Fibroblast of skin of abdomen (primary cell): Measurements from ENCODE around the gene PDYN. TPM values are rescaled to one million over a fixed set of nuclear protein-coding genes. Genes with fewer than 3 reads are reported as not detected.
"Not testable (repeated sequence)": the region's sequence is repeated elsewhere in the genome, so short reads cannot be mapped to it uniquely, and the experiment has no call there.

Experiments used
- DNase-seq: peaks from one replicate; pipeline ENCODE4 v3.0.0-alpha.2; 2013
- polyA plus RNA-seq, 2 experiments: library from polyadenylated mRNA; unstranded; fragments of 120-200 nt; gene quantifications; one replicate each; pipeline ENCODE4 v1.2.1, GENCODE V29; 2013; ENCODE audit not compliant: insufficient read length in 2 of 2

Gene PDYN
- not detected for polyA plus RNA-seq (2013, experiment 1 of 2; ENCODE audit: insufficient read length)
- not detected for polyA plus RNA-seq (2013, experiment 2 of 2; ENCODE audit: insufficient read length)

DNA sequence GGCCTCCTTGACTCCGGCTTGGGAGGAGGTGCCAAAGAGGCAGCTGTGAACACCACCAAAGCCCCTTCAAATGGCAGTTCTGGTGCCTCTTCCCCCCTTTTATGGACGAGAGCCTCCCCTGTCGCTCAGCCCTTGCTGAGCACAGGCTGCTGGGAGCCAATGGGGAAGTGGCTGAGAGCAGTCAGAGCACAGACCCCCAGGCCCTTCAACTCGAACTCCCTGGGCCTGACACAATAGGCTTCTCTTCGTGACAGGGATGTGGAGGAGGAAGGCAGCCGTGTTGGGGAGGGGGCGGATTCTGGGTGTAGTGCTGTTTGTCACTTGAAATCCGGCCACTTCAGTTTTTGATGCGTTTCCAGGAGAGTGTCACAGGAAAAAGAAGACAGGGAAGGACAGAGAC lies at the start of gene PDYN:
Gene PDYN, minus strand, starts transcription at position 73 of the 400 bp plus-strand sequence. CDS start 10,974 bp downstream, outside the sequence.
- no peak for DNase-seq

DNA sequence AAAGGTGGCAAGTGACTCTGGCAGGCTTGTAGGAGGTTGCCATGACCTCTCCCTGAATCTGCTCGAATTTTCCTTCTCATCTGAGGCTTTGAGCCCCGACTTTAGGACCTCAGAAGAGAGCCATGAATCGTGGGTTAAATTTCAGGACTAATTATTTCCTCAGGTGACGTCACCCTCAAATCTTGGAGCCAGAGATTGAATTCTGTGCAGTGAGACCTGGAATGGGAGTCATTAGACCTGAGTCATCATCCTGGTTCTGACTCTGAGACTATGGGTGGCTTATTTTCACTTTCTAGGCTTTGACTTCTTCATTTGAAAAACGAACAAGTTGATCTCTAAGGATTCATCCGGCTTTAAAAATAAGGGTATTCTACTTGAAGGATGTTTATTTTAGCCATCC lies 48.5 kb upstream of the PDYN start:
- peak; percentile 39 for DNase-seq

DNA sequence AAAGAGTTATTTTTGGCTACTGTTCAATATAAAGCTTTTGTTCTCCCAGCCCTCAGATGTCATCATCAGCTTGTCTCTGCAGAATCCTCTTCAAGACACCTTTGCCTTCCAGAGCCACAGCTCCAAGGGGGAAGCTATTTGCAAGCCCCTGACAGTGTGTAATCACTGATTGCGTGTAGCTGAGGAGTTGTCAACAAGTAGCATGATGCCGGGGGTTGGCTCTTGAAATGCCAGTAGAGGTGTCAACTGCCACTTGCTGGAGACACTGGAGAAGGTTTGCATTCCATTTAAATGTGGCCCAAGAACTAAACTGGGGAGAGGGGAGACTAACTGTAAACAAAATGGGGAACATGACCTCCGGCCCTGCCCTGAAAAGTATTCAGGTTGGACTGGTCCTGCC lies 44.3 kb upstream of the PDYN start:
- no peak for DNase-seq

DNA sequence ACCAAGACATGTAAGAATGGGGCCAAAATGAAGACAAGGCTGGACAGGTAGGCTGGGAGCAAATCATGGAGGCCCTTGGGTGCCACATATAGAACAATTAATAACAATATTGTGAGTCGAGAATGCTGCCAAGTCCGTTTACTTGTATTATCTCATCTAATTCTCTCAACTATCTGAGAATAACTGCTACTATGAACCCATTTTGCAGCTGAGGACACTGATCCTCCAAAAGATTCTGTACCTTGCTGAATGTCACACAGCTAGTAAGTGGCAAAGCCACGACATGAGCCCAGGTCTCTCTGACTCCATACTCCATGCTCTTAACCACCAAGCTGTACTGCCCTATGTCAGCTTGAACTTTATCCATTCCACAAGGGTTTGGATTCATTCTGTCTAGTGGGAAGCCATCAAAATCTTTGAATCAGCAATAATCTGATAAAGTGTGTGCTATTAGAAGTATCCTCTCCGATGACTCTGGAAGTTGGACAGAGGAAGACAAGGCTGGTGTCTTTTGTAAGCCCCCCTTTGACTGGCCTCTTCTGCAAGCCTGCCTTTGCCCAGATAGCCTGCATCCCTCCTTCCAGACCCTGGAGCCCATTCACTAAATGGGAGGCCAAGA lies 43.5 kb upstream of the PDYN start:
- DNase-seq = no peak

DNA sequence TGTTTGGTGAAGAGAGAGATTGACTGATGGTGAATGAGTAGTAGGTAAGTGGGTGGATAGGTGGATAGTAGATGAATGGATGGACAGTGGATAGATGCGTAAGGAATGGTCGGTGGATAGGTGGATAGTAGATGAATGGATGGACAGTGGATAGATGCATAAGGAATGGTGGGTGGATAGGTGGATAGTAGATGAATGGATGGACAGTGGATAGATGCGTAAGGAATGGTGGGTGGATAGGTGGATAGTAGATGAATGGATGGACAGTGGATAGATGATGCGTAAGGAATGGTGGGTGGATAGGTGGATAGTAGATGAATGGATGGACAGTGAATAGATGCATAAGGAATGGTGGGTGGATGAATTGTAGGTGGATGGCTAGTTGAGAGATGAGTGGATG lies 42.5 kb upstream of the PDYN start:
- not testable (repeated sequence) for DNase-seq

DNA sequence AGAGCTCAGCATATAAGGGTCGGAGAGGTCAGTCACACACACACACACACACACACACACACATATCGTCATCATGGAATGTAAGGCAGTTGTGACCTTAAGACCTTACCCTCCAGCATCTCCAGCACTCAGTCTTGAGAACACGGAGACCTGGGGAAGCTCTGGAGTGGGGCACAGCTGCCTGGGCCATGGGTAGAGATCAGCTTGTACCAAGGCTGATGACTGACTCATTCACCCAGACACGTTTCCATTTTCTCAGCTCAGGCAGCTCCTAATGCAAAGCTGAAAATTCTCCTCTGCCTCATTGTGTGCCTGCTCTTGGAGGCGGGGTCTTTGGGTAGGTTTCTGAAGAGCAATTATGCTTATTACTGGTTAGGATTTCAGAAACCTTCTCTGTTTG lies 38.3 kb upstream of the PDYN start:
- DNase-seq = no peak

DNA sequence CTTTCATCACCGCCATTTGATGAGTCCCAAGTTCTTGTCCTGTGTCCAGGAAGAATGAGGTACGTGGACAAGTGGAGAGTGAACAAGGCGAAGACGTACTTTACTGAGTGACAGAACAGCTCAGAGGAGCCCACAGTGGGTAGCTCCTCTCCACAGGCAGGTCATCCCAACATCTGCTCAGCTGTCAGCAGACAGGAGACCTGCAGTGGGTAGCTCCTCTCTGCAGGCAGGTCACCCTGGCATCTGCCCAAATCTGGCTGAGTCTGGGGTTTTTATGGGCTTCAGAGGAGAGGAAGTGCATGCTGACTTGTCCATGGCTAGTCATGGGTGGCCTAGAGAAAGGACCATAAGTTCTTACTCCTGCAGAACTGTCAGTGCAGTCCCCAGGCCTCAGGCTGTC lies 32.7 kb upstream of the PDYN start:
- DNase-seq = no peak

DNA sequence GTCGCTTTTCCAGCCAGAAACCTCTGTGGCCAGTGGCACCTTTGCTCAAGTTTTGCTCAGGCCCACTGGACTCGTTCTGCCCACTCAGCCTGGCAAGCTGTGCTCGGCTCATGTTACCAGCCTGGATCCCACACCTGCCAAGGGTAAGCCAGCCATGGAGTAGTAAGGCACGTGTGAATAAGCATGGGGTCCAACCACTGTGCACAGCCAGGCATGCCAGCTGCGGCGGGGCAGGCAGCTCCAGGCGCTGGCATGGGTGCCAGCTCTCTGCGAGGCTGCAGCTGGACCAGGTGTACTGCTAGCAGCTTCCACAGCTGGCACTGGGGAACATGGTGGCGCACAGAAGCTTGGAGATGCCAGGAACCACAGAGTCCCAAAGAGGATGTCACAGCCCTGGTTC lies 32.1 kb upstream of the PDYN start:
- no peak for DNase-seq

DNA sequence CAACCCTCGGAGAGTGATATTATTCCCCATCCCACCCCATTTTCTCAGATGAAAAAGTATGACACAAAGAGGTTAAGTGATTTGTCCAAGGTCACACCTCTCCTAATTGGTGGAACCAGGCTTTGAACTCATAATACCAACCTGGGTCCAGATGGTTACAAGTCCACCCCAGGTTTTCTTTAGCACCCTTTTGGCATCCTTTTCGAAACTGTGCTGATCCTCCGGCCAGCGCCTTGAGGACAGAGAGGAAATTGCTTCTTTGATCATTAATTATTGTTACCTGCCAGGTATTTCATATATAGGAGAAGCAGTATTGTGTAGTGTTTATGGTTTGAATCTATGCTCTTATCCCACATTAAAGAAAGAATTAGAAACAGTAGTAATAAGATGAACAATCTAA lies 29.3 kb upstream of the PDYN start:
- no peak for DNase-seq

DNA sequence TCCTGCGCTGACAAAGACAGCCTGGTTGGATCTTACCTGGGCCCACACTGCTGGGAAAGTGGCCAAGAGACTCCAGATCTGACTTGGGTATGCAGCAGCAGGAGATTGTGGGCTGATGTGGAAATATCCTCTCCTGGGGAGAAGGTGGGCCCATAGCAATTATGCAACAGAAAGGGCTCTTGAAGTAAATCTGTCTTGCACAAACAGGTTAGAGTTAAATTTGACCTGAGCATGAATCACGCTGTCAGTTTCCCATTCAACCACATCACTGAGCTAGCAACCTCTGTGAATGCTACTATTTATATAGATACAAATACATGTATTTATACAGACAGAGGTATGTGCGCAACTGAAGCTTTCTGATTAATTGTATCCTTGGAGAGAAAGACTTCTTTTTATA lies 28.3 kb upstream of the PDYN start:
- no peak for DNase-seq

DNA sequence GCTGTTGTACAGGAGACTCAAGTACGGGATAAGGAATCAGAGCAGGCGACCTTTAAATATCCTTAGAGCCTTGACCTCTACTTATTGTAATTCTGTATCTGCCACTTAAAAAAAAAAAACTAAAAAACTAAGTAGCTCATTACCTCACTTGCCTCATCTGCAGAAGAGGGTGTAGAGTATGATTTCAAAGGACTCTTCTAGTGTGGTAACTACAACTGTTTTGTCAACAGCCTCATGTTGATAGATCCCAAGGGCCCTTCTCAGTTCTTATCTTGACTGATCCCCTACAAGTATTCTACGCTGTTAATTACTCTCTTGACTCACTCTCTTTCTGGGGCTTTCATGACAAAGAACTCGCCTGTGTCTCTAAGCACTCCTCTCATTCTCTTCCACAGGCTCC lies 16.7 kb upstream of the PDYN start:
- no peak for DNase-seq

DNA sequence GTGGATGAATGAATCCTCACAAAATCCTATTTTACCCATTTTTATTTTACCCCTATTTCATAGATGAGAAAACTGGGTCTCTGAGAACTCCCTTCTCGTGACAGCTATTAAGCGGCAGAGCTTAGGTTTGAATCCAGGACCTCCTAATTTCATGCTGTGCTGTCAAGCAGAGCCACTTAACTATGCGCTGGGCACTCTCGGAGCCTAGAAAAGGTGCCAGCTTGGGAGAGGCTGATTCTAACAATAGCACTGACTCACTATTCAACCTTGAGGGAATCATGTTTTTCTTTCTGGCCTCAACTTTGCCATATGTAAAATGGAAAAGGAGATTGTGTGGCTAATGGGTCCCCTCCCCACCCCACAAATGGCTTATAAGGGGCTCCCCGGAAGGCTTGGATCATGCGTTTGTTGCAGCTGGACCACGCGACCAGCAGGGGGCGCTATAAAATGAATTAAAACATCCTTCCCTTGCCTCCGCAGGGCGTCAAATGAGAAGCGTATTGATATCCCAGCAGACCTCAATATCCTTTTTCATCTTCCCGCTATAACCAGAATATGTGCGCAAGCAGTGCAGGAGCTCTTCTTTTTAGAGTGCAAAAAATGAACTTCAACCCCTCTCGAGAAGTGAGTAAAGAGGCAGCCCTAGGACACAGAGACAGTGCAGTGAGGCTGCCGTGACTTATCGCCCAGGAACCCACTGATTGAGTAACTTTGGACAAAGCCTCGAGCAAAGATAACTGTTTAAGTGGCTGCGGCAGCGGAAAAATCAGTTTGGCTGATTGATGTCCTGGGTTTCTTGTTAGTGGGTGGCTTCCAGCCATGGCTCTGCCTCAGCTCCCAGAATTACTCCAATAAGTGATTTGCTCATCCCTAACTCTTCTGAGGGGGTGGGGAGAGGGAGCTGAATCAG lies 12.8 kb upstream of the PDYN start:
- peak; percentile 50 for DNase-seq

DNA sequence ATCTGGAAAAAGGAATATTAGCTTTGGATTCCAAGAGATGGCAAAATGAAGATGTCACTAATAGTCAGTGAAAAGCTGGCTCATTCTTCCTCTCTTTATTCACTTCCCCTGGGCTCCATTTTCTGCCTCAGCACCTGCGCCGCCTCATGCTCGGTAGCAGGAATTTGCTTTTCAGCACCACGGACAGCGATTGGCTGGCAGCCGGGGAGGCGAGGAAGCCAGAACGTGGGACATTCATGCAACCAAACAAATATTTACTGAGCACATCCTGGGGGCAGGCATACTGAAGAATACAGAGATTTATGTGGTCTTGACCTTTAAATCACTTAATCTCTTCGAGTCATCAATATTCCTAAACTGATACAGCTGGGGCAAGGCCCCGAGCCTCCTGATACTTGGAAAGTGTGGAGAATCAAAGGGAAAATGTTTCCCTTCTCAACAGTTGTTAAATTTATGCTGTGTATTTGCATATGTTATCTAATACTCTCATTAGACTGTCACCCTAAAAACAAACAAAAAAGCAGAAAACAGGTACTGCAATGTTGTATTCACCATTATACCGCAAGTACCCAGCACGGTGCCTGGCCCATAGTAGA lies 12.1 kb upstream of the PDYN start:
- DNase-seq = peak; percentile 52

DNA sequence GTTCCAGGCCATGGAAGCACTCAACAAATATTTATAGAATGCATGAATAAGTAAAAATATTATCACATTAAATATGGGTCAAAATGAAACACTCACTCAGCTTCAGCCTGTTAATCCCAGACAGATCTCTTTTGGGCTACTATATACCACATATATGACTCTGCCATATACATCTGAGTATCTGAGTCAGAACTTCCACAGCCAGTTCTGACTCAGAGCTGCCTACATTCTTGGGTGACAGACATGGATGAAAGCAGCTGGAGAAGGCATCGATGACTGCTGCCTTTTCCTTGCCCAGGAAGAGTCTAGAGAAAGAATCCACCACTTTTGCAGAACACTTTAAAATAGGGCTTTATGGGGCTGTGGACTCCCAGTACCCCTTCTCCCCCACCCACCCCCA lies 11.5 kb upstream of the PDYN start:
- DNase-seq = peak; percentile 35

DNA sequence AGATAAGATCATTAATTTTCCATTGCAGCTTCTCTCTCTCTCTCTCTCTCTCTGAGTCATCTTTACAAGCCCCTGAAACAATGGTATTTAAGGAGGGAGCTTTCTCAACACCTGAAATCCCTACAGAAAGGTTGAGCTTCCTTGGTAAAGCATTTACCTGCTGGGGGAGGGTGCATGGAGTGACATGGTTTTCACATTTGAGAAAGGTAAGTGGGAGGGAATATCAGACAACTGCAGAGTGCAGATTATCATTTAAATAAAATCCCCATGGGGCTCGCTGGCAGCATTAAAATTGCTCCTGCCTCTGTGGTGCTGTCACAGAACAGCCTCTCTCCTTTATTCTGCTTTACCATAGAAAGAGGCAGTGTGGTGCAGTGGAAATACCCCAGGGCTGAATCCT lies 10.3 kb upstream of the PDYN start:
- no peak for DNase-seq

DNA sequence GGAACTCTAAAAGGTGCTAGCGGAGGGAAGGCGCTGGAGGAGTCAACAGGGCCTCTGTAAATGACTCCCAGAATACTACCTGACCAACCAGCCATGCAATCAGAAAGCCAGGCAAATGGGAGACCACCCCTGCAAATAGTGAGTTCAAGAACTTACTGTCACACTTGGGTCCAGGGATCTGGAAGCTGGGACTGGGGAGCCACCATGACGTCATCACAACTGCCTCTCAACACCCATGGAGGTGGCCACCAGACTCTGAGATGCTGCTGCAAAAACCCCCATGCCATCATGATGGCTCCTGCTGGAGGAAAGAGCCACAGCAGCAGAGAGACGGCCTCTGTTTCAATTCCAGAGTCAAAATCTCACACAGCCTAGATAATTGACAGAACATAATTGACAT lies 8.5 kb upstream of the PDYN start:
- no peak for DNase-seq

DNA sequence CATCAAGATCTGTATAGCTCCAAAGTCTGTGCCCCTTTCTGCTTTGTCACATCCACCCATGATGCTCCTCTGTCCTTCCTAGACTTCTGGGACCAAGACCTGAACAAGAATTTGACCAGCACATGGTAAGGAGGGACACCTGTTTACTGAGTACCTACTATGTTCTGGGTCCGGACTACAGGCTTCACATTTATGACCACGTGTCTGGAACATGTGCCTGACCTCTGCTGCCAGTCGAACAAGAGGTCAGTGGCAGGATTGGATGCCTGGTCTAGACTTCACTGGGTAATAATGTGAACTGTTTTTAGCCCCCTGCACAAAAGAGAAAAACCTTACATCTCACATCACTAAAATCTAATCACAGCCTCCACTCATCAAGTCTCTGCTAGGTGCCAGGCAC lies 7.3 kb upstream of the PDYN start:
- DNase-seq = no peak

DNA sequence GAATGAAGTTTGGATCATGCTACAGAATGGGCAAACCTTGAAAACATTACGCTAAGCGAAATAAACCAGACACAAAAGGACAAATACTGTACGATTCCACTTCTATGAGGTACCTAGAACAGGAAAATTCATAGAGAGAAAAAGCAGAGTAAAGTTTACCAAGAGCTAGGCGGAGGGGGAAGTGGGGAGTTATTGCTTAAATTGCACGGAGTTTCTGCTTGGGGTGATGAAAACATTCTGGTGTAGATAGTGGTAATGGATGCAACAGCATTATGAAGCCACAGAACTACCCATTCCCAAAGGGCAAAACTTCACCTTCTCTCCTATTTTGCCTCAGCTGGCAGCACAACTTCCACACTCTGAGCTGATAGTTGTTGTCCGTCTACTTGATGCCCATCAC lies 6.4 kb upstream of the PDYN start:
- no peak for DNase-seq

DNA sequence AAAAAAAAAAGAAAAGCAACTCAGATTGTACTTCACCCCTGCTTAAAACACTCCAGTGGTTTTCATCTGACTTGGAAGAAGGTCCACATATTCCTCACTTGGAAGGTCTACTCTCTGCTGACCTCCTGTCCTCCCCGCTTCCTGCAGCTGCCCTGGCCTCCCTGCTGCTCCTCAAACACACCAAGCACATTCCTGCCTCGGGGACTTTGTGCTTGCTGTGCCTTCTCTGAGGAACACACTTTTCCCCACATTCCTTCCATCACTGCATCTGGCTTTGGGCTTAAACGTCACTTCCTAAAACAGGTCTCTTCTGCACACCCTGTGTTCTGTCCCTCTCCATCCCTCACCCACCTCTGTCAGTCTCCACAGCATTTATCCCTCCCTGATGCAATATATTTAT lies 4.9 kb upstream of the PDYN start:
- DNase-seq = no peak

DNA sequence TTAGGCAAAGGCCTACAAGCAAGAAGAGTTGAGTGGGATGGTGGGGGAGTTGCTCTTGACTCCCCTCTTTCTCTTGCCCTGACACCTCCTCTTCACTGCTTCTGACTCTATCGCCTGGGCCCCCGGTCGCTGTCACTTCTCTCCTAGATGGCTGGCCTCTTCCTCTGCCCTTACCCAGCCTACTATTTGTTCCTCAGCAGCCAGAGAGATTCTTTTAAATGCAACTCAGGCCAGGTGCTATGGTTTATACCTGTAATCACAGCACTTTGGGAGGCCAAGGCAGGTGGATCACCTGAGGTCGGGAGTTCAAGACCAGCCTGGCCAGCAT lies 4.3 kb upstream of the PDYN start:
- DNase-seq = no peak

DNA sequence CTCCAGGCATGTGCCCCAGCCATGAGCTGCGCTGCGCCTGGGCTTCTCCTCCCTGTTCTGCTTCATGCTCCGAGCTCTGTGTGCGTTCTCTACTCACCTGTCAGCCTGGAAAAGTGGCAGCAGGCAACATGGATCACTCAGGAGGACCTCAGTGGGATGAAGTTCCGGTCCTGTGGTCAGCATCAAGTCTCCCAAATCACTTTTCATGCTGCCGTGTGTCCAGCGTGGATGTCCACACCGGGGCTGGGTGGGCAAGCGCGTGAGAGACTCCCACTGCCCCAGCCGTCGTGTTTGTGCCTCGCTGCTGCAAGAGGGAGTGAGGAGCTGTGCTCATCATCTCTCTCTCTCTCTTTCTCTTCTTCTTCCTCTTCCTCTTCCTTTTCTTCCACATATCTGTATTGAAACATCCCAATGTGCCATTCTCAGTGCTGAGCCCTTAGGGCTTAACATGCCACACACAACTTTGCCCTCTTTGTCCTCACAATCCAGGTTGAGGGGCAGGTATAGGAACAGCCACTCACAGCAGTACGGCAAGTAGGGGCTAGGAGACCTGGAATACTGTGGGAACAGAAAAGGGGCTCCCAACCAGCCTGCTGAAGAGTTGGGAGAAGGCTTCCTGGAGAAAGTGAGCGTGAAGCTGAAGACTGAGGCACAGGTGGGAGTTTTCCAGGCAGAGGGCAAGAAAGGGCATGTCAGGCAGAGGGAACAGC lies 3.8 kb upstream of the PDYN start:
- DNase-seq = no peak

DNA sequence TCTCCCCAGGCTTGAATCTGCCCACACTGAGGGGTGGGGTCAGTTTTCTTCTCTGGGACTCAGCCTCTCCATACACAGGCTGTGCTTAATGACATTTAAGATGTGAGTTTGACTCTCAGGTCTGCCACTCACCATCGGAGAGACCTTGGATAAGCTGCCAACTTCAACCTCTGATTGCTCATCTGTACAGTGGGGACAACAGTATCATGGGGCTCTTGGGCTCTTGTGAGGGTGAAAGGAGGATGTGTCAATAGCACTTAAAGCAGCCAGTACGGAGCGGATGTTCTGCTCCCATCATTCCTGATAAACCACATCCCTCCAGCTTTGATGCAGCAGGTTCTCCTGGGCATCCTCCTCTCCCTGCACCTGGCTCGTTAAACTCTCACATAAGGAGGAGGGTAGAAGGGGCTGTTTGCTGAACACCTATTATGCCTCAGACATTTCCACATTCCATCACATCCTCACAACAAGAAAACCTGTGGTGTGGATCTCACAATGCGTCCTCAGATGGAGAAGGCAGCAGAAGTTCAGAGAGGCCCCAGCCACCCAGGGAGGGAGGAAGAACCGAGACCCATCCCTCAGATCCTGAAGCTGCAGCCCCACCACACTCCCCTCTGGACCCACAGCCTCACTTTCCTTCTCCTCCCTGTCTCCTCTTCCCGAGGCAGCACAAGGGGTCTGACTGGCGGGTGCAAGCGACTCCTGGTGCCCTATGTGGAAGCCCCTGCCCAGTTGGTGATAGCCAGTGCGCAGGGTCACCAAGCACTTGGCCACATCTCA lies 1.9 kb upstream of the PDYN start:
- no peak for DNase-seq
